Measurements from ENCODE around the gene CLPTM1. TPM values are rescaled to one million over a fixed set of nuclear protein-coding genes. Genes with fewer than 3 reads are reported as not detected.

CLPTM1 gene
- total RNA-seq, 1 donor: 45.2 TPM

DNA sequence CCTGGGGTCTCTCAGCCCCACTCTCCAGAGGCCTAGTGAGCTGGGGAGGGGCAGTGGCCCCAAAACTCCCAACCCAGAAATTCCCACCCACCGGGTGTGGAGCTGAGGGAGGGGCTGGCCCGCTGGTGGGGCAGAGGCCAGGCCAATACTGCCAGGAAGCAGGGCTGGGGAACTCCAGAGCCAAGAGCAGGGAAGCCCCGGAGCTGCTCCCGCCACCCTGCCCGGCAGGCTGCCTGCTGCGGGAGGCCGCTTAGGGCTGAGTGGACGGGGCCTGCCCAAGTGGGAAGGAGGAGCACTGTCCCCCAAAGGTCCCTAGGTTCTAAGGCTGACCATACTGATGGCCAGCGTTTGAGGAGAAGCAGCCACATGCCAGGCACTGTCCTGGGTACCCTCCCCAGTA is 33.1 kb downstream of the CLPTM1 start:
- Histone ChIP-seq H3K27me3 (ENCODE audit: insufficient read depth, low read length) (no peaks in the 10 kb centered on the region), H3K79me2 (ENCODE audit: insufficient read depth, low read length) (no peaks in the 10 kb centered on the region), H2AFZ (ENCODE audit: low read length) (no peak overlapping the region), H3K36me3 (ENCODE audit: insufficient read depth, low read length) (peaks cover 51% of the 10 kb centered on the region), H3K4me3 (ENCODE audit: insufficient read depth, low read length) (no peak overlapping the region), H3K4me1 (ENCODE audit: insufficient read depth, low read length) (no peaks in the 10 kb centered on the region), H3K27ac (ENCODE audit: low read depth, low read length) (no peak overlapping the region), H3K4me2 (ENCODE audit: insufficient read depth, low read length) (no peak overlapping the region), H3K9me3 (ENCODE audit: low read depth, low read length) (no peaks in the 10 kb centered on the region), H4K20me1 (ENCODE audit: insufficient read depth, low read length) (peaks cover 7% of the 10 kb centered on the region)
- TF ChIP-seq, protein P1, sequence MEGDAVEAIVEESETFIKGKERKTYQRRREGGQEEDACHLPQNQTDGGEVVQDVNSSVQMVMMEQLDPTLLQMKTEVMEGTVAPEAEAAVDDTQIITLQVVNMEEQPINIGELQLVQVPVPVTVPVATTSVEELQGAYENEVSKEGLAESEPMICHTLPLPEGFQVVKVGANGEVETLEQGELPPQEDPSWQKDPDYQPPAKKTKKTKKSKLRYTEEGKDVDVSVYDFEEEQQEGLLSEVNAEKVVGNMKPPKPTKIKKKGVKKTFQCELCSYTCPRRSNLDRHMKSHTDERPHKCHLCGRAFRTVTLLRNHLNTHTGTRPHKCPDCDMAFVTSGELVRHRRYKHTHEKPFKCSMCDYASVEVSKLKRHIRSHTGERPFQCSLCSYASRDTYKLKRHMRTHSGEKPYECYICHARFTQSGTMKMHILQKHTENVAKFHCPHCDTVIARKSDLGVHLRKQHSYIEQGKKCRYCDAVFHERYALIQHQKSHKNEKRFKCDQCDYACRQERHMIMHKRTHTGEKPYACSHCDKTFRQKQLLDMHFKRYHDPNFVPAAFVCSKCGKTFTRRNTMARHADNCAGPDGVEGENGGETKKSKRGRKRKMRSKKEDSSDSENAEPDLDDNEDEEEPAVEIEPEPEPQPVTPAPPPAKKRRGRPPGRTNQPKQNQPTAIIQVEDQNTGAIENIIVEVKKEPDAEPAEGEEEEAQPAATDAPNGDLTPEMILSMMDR (IDR thresholded peaks at IDR 0.05; ENCODE audit: extremely low read depth, low read depth, low read length): no peak
- peak; percentile 13 for DNase-seq (ENCODE audit: insufficient read length, low spot score, missing footprints)

DNA sequence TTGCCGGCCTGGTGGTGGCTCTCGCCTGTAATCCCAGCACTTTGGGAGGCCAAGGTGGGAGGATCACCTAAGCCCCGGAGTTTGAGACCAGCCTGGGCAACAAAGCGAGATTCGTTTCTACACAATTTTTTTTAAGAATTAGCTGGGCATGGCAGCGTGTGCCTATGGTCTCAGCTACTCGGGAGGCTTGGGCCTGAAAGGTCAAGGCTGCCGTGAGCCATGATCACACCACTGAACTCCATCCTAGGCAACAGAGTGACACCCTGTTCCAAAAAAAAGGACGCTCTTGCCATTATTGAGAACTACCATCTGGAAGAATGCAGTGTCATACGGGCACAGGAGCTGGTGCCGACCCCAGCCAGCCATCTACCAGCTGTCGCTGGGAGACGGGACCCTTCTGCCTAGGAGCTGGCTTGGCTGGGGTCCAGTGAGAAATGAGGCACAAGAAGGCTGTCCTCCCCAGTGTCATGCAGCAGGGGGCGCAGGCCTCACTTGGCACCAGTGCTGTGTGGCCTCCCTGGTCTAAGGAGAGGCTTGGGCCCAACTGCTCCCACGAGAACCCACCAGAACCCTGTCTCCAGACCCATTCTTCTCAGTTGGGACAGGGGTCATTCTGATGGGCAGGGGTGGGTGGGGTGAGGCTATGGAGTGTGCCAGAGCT is 33.8 kb downstream of the CLPTM1 start:
- H2AFZ ChIP-seq (ENCODE audit: low read length): no peak overlapping the region
- peaks cover 7% of the 10 kb centered on the region for H4K20me1 ChIP-seq (ENCODE audit: insufficient read depth, low read length)
- H3K36me3 ChIP-seq (ENCODE audit: insufficient read depth, low read length): peaks cover 51% of the 10 kb centered on the region
- H3K27me3 ChIP-seq (ENCODE audit: insufficient read depth, low read length): no peaks in the 10 kb centered on the region
- H3K4me2 ChIP-seq (ENCODE audit: insufficient read depth, low read length): no peak overlapping the region
- DNase-seq (ENCODE audit: insufficient read length, low spot score, missing footprints): peak; percentile 96
- no peaks in the 10 kb centered on the region for H3K9me3 ChIP-seq (ENCODE audit: low read depth, low read length)
- H3K4me1 ChIP-seq (ENCODE audit: insufficient read depth, low read length): no peaks in the 10 kb centered on the region
- TF ChIP-seq, protein P1 (IDR thresholded peaks at IDR 0.05; ENCODE audit: extremely low read depth, low read depth, low read length): peak; percentile 63
- H3K27ac ChIP-seq (ENCODE audit: low read depth, low read length): no peak overlapping the region
- H3K4me3 ChIP-seq (ENCODE audit: insufficient read depth, low read length): no peak overlapping the region
- no peaks in the 10 kb centered on the region for H3K79me2 ChIP-seq (ENCODE audit: insufficient read depth, low read length)

DNA sequence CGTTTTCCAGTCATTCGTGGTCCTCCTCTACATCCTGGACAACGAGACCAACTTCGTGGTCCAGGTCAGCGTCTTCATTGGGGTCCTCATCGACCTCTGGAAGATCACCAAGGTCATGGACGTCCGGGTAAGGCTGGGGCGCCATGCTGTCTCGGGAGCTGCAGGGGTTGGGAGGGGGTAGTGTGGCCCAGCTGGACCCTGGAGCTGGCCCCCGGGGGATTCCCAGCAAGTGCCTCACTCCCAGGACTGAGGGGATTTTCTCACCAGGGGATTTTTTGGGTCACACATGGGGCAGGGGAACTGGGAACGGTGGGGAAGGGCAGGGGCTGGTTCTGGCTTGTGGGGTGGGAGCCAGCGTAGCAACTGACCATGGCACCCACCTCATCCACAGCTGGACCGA is 35.3 kb downstream of the CLPTM1 start:
- Histone ChIP-seq H2AFZ (ENCODE audit: low read length) (no peak overlapping the region), H3K9me3 (ENCODE audit: low read depth, low read length) (no peaks in the 10 kb centered on the region), H3K4me3 (ENCODE audit: insufficient read depth, low read length) (no peak overlapping the region), H3K4me2 (ENCODE audit: insufficient read depth, low read length) (no peak overlapping the region), H3K27ac (ENCODE audit: low read depth, low read length) (no peak overlapping the region), H3K79me2 (ENCODE audit: insufficient read depth, low read length) (no peaks in the 10 kb centered on the region), H3K4me1 (ENCODE audit: insufficient read depth, low read length) (no peaks in the 10 kb centered on the region), H4K20me1 (ENCODE audit: insufficient read depth, low read length) (peaks cover 7% of the 10 kb centered on the region), H3K36me3 (ENCODE audit: insufficient read depth, low read length) (peaks cover 41% of the 10 kb centered on the region), H3K27me3 (ENCODE audit: insufficient read depth, low read length) (no peaks in the 10 kb centered on the region)
- peak; percentile 62 for DNase-seq (ENCODE audit: insufficient read length, low spot score, missing footprints)
- TF ChIP-seq, protein P1 (IDR thresholded peaks at IDR 0.05; ENCODE audit: extremely low read depth, low read depth, low read length): no peak

DNA sequence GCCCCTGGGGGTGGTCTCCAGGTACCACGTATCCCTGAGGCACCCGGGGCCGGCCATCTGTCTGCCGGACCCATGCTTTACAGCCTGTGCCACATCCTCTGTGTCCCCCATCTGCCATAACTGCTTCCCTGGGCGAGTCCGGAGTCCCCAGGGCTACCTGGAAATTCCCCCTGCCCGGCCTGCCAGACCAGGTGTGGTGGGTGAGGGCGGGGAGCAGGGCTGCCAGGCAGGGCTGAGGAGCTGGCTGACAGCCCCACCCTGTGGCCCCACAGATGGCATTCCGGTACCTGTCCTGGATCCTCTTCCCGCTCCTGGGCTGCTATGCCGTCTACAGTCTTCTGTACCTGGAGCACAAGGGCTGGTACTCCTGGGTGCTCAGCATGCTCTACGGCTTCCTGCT is 35.8 kb downstream of the CLPTM1 start:
- no peaks in the 10 kb centered on the region for H3K79me2 ChIP-seq (ENCODE audit: insufficient read depth, low read length)
- peaks cover 40% of the 10 kb centered on the region for H3K36me3 ChIP-seq (ENCODE audit: insufficient read depth, low read length)
- no peaks in the 10 kb centered on the region for H3K4me1 ChIP-seq (ENCODE audit: insufficient read depth, low read length)
- H3K4me2 ChIP-seq (ENCODE audit: insufficient read depth, low read length): no peak overlapping the region
- no peaks in the 10 kb centered on the region for H3K9me3 ChIP-seq (ENCODE audit: low read depth, low read length)
- H3K27ac ChIP-seq (ENCODE audit: low read depth, low read length): no peak overlapping the region
- peaks cover 7% of the 10 kb centered on the region for H4K20me1 ChIP-seq (ENCODE audit: insufficient read depth, low read length)
- H2AFZ ChIP-seq (ENCODE audit: low read length): no peak overlapping the region
- DNase-seq (ENCODE audit: insufficient read length, low spot score, missing footprints): peak; percentile 5
- TF ChIP-seq, protein P1 (IDR thresholded peaks at IDR 0.05; ENCODE audit: extremely low read depth, low read depth, low read length): no peak
- H3K27me3 ChIP-seq (ENCODE audit: insufficient read depth, low read length): no peaks in the 10 kb centered on the region
- H3K4me3 ChIP-seq (ENCODE audit: insufficient read depth, low read length): no peak overlapping the region

Data from osteoblast (primary cell).